Activated CD8-positive, alpha-beta memory T cell treated with anti-CD3 and anti-CD28 coated beads, Interleukin-2, amount 10 ng/mL, durations not matched to agents 7 days and 5 days (primary cell): ENCODE data around the gene POLR3E. TPM values are rescaled to one million over a fixed set of nuclear protein-coding genes. Genes with fewer than 3 reads are reported as not detected.
A peak's percentile ranks its signal among the peaks of the same experiment; 100 is the strongest.

Experiments used
- ATAC-seq: fragments of 150-1000 bp; cut with Tn5 transposase; one replicate; pipeline ENCODE4 v1.10.0; 2021; ENCODE audit warnings: moderate library complexity
- CTCF ChIA-PET: fragments of 350-600 bp; sonication (Branson Sonifier 250); formaldehyde crosslinking; loops from one replicate; lab custom pipeline; 2021; ENCODE audit warnings: antibody characterized with exemption; lab: Charles Lee
- DNase-seq: peaks from one replicate; pipeline ENCODE4 v3.0.0-alpha.2; 2020
- H3K27ac Mint-ChIP-seq: one replicate; pipeline ENCODE4 v1.8.0; 2021; ENCODE audit warnings: mild to moderate bottlenecking, mixed read lengths
- H3K27me3 Mint-ChIP-seq: one replicate; pipeline ENCODE4 v1.8.0; 2021; ENCODE audit warnings: mixed read lengths
- H3K36me3 Mint-ChIP-seq: one replicate; pipeline ENCODE4 v1.8.0; 2021; ENCODE audit warnings: mild to moderate bottlenecking, mixed read lengths
- H3K4me1 Mint-ChIP-seq: one replicate; pipeline ENCODE4 v1.8.0; 2021; ENCODE audit warnings: mixed read lengths
- H3K4me3 Mint-ChIP-seq: one replicate; pipeline ENCODE4 v1.8.0; 2021; ENCODE audit warnings: mild to moderate bottlenecking, moderate library complexity, mixed read lengths
- H3K9me3 Mint-ChIP-seq: one replicate; pipeline ENCODE4 v1.8.0; 2022; ENCODE audit warnings: low read depth, mixed read lengths
- total RNA-seq, 2 experiments: library from RNA; stranded (reverse); gene quantifications; one replicate each; pipeline ENCODE4 v1.2.3, GENCODE V29; 2021

Gene POLR3E
- total RNA-seq, 2 experiments from 2014 or later: 56.5 to 88.0 TPM

DNA sequence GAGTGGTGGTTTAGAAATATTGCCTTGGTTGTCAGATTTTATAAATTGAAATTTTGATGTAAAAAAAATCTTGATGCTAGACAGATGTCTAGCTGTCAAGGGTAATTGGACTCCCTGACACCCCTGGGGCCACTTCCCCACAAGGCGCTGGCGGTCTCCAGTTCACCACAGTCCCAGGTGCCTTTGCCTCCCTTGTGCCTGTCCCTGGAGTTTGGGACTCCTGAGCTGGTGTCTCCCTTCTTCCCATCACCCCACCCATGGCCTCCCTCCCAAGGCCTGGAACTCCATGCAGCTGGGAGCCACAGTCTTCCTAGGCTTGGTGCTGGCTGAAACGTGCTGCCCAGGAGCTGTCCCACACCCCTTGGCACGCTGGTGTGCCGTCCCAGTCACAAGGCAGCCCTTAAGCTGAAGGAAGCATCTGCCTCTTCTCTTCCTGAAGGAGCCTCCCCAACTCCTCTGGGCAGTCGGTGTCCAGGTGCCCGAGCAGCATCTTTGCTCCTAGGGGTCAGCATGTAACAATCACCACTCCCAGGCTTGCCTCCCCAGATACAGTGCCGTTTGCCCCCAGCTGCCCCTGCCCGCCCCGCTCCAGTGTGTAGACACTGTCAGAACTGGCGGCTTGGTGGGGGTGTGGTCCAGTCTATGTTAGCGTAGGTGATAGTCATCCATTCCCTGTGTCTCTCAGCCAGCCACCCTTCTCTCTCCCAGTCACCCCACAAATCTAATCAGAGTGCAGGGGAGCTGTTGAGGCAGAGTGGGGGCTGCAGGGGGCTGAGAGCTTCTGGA is 26.2 kb downstream of the POLR3E start:
- Mint-ChIP-seq H3K4me1 (peaks cover 2% of the 10 kb centered on the region), H3K9me3 (no peaks in the 10 kb centered on the region), H3K4me3 (no peak overlapping the region), H3K27ac (no peak overlapping the region), H3K36me3 (peaks cover 22% of the 10 kb centered on the region), H3K27me3 (no peaks in the 10 kb centered on the region)
- CTCF ChIA-PET: interaction anchor here (2.1 kb wide), 1 partner anchor 31 kb away, joined by 7 read pairs; no protein-coding TSS in a partner anchor
- ATAC-seq: no peak
- DNase-seq: peak; percentile 33

DNA sequence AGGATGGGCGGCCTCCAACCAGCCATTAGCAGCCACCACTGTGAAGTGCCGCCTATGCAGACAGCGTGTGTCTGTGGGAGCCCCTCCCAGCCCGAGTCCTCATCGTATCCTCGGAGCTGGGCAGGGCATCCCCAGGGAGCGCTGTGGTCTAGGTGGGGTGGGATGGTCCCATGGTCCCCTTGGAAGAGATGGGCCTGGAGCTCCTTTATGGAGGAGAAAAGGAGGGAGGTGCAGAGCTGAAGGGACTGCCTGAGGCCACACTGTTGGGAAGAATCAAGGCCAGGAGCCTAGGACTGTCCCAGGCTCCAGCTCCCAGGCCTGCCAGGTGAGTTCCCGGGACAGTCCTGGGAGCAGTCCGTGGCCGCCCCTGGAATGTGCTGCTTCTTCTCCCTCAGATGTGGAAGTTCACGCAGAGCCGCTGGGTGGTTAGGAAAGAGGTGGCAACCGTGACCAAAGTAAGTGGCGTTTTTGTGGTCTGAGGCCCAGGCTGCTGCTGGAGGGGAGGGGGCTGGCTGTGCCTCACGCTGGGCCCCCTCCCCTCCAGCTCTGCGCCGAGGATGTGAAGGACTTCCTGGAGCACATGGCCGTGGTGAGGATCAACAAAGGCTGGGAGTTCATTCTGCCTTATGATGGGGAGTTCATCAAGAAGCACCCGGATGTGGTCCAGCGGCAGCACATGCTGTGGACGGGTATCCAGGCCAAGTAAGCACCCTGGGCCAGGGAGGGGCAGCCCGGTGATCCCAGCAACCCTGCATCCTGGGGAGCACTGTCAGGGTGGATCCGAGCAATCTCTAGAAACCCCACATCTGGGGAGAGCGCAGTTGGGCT is 27.0 kb downstream of the POLR3E start:
- H3K36me3 Mint-ChIP-seq: peaks cover 20% of the 10 kb centered on the region
- H3K4me1 Mint-ChIP-seq: peaks cover 2% of the 10 kb centered on the region
- no peak for DNase-seq
- no peak overlapping the region for H3K27ac Mint-ChIP-seq
- H3K27me3 Mint-ChIP-seq: no peaks in the 10 kb centered on the region
- no peak for ATAC-seq
- CTCF ChIA-PET: interaction anchor here (2.1 kb wide), 1 partner anchor 30 kb away, joined by 7 read pairs; no protein-coding TSS in a partner anchor
- no peak overlapping the region for H3K4me3 Mint-ChIP-seq
- H3K9me3 Mint-ChIP-seq: no peaks in the 10 kb centered on the region

DNA sequence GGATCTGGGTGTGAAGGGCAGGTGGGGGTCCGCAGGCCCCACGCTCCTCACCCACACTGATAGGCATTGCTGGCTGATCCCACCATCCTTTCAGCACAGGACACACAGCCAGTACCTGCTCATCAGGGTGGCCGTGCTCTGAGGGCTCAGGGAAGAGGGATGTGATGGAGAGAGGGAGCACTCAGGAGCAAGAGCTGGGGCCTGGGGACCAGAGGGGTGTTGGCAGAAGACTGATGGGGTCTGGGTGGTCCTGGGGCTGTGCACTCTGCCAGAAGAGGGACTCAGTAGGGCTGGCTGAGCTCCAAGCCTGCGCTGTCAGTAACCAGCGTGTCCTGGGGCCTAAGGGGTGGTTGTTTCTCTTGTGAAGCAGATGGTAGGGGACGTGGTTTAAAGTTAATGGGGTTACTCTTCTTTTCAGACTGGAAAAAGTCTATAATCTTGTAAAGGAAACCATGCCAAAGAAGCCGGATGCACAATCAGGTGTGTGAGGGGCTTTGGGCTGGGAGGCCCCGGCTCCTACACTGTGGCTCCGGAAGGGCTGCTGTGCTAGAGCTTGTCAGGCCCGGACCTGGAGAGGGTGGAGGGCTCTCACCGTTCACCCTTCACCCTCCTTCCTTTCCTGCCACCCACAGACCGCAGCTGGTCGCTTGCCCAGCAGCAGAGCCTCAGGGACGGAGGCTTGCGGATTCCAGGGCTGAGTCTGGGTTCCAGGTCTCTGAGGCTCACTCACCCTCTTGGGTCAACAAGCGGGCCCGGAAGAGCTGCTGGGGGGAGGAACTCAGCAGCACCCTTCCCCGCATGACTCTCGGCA is 27.8 kb downstream of the POLR3E start:
- Mint-ChIP-seq H3K9me3 (no peaks in the 10 kb centered on the region), H3K27me3 (no peaks in the 10 kb centered on the region), H3K36me3 (peaks cover 16% of the 10 kb centered on the region), H3K27ac (no peak overlapping the region), H3K4me3 (no peak overlapping the region), H3K4me1 (peaks cover 2% of the 10 kb centered on the region)
- DNase-seq (peak; percentile 38), ATAC-seq (no peak)
- CTCF ChIA-PET: interaction anchor here (2.1 kb wide), 1 partner anchor 29 kb away, joined by 7 read pairs; no protein-coding TSS in a partner anchor

DNA sequence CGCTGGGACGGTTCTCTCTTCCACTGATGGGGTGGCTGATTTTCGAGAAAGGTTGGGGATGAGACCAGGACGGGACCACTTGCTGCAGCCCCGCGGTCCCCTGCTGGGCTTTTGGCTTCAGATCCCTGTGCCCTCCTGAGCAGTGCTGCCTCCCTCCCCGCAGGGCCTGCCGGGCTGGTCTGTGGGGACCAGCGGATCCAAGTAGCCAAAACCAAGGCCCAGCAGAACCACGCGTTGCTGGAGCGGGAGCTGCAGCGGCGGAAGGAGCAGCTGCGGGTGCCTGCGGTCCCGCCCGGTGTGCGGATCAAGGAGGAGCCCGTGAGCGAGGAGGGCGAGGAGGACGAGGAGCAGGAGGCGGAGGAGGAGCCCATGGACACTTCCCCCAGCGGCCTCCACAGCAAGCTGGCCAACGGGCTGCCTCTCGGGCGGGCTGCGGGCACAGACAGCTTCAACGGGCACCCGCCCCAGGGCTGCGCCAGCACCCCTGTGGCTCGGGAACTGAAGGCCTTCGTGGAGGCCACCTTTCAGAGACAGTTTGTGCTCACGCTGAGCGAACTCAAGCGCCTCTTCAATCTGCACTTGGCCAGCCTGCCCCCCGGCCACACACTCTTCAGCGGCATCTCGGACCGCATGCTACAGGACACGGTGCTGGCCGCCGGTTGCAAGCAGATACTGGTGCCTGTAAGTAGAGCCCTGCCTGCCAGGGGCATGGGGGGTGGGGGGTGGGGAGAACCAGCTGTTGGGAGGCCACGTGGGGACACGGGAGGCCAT is 28.6 kb downstream of the POLR3E start:
- no peaks in the 10 kb centered on the region for H3K9me3 Mint-ChIP-seq
- ATAC-seq: no peak
- H3K27me3 Mint-ChIP-seq: no peaks in the 10 kb centered on the region
- no peak overlapping the region for H3K27ac Mint-ChIP-seq
- CTCF ChIA-PET: no interaction called here
- DNase-seq: peak; percentile 36
- peaks cover 18% of the 10 kb centered on the region for H3K36me3 Mint-ChIP-seq
- H3K4me3 Mint-ChIP-seq: no peak overlapping the region
- peaks cover 2% of the 10 kb centered on the region for H3K4me1 Mint-ChIP-seq

DNA sequence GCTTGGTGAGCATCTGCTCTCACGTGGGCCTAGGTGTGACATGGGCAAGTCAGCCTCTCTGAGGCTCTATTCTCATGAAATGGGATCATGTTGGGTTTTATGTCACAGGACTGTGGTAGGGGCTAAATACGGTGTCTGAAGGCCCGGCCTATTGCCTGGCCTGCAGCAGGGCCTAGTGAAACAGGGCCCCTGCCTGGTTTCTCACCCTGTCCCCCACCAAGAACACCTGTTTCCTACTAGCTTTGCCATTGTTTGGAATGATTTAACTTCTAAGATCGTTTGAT is 29.1 kb downstream of the POLR3E start:
- peaks cover 1% of the 10 kb centered on the region for H3K4me1 Mint-ChIP-seq
- no peaks in the 10 kb centered on the region for H3K27me3 Mint-ChIP-seq
- ATAC-seq (no peak), DNase-seq (no peak)
- no peaks in the 10 kb centered on the region for H3K9me3 Mint-ChIP-seq
- CTCF ChIA-PET: interaction anchor here (0.6 kb wide), 1 partner anchor 111 kb away, joined by 3 read pairs; no protein-coding TSS in a partner anchor
- peaks cover 16% of the 10 kb centered on the region for H3K36me3 Mint-ChIP-seq
- H3K4me3 Mint-ChIP-seq: no peak overlapping the region
- H3K27ac Mint-ChIP-seq: peak overlapping the region; percentile 54

- no peak overlapping the region for H3K27ac Mint-ChIP-seq
- peaks cover 20% of the 10 kb centered on the region for H3K36me3 Mint-ChIP-seq
- no peak for ATAC-seq
- CTCF ChIA-PET: interaction anchor here (0.6 to 0.8 kb wide), 3 partner anchors 26 to 110 kb away, joined by 3 to 6 read pairs (median 3); no protein-coding TSS in a partner anchor
- H3K27me3 Mint-ChIP-seq: no peaks in the 10 kb centered on the region
- no peak overlapping the region for H3K4me3 Mint-ChIP-seq
- peak; percentile 28 for DNase-seq
- H3K4me1 Mint-ChIP-seq: no peaks in the 10 kb centered on the region
- H3K9me3 Mint-ChIP-seq: no peaks in the 10 kb centered on the region
Observed at GRCh38 chr16:22326771-22327445, 29.7 kb downstream of the POLR3E start.

GRCh38 chr16:22327446-22327775 is 30.2 kb downstream of the POLR3E start:
- Mint-ChIP-seq H3K4me1 (no peaks in the 10 kb centered on the region), H3K36me3 (peaks cover 25% of the 10 kb centered on the region), H3K27me3 (no peaks in the 10 kb centered on the region), H3K27ac (no peak overlapping the region), H3K4me3 (no peak overlapping the region), H3K9me3 (no peaks in the 10 kb centered on the region)
- ATAC-seq (no peak), DNase-seq (no peak)
- CTCF ChIA-PET: interaction anchor here (0.7 to 3.6 kb wide), 3 partner anchors 8 to 59 kb away, joined by 3 to 21 read pairs (median 6); no protein-coding TSS in a partner anchor

- no peaks in the 10 kb centered on the region for H3K4me1 Mint-ChIP-seq
- no peaks in the 10 kb centered on the region for H3K27me3 Mint-ChIP-seq
- CTCF ChIA-PET: interaction anchor here (3.6 kb wide), 1 partner anchor 8 kb away, joined by 21 read pairs; no protein-coding TSS in a partner anchor
- H3K9me3 Mint-ChIP-seq: no peaks in the 10 kb centered on the region
- no peak overlapping the region for H3K27ac Mint-ChIP-seq
- no peak overlapping the region for H3K4me3 Mint-ChIP-seq
- DNase-seq (no peak), ATAC-seq (no peak)
- peaks cover 28% of the 10 kb centered on the region for H3K36me3 Mint-ChIP-seq
Observed at GRCh38 chr16:22328081-22328725, 31.0 kb downstream of the POLR3E start.

DNA sequence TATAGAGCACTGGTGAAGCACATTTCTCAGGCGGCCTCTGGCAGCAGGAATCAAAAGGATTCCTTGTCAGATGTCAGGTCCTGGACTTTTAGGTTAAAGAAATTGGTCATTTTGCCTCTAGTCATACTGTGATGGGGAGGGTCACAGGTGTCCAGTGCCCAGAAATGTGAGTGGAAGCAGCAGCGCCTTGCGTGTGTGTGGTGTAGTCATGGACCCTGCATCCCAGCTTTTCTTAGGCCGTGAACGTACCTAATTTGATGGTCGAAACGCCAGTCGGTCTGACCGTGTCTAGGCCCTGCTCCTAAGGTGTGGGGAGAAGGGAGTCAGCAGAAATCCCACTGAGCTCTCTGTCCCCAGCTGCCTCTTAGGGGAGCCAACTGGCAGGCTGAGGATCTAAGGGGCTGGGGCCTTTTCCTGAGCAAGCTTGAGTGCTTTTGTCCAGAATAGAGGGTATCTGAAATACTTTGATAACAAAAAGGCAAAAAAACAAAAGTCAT is 32.0 kb downstream of the POLR3E start:
- H3K36me3 Mint-ChIP-seq: peaks cover 37% of the 10 kb centered on the region
- CTCF ChIA-PET: interaction anchor here (3.6 kb wide), 1 partner anchor 10 kb away, joined by 21 read pairs; no protein-coding TSS in a partner anchor
- DNase-seq: no peak
- H3K9me3 Mint-ChIP-seq: no peaks in the 10 kb centered on the region
- ATAC-seq: no peak
- no peak overlapping the region for H3K4me3 Mint-ChIP-seq
- no peaks in the 10 kb centered on the region for H3K4me1 Mint-ChIP-seq
- H3K27me3 Mint-ChIP-seq: no peaks in the 10 kb centered on the region
- no peak overlapping the region for H3K27ac Mint-ChIP-seq

- Mint-ChIP-seq H3K27me3 (no peaks in the 10 kb centered on the region), H3K4me1 (no peaks in the 10 kb centered on the region), H3K27ac (peak overlapping the region; percentile 63), H3K36me3 (peaks cover 48% of the 10 kb centered on the region), H3K9me3 (no peaks in the 10 kb centered on the region), H3K4me3 (no peak overlapping the region)
- no peak for ATAC-seq
- DNase-seq: no peak
- CTCF ChIA-PET: interaction anchor here (0.9 to 3.6 kb wide), 2 partner anchors 11 to 12 kb away, joined by 3 to 21 read pairs; no protein-coding TSS in a partner anchor
Observed at GRCh38 chr16:22330326-22330725, 33.1 kb downstream of the POLR3E start.

DNA sequence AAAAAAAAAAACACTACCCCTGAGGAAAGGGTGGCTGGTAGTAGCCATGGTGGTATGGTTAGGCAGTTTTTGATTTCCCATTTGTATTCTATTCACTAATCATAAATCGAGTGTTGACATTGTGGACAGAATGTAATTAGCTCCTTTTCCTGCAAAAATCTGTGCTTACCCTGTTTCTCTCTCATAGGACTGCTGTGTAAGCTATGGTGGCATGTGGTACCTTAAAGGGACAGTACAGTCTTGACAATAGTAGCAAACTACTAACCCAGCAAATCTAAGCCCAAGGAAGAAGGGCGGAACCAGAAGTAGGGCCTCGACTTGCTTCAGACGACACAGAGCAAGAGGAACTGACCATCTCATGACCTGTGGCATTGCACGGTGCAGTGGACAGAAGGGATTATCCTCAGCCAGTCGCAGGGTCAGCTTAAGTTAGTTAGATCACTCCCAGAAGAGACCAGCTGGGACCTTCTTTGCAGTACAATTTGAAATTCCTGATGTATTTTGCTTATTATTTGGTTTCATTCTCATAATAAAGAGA is 36.3 kb downstream of the POLR3E start:
- DNase-seq (no peak), ATAC-seq (no peak)
- peaks cover 6% of the 10 kb centered on the region for H3K4me1 Mint-ChIP-seq
- peaks cover 72% of the 10 kb centered on the region for H3K36me3 Mint-ChIP-seq
- CTCF ChIA-PET: interaction anchor here (1.0 to 1.9 kb wide), 2 partner anchors 12 to 14 kb away, joined by 3 to 4 read pairs; no protein-coding TSS in a partner anchor
- H3K27me3 Mint-ChIP-seq: no peaks in the 10 kb centered on the region
- H3K27ac Mint-ChIP-seq: no peak overlapping the region
- H3K4me3 Mint-ChIP-seq: no peak overlapping the region
- peaks cover 15% of the 10 kb centered on the region for H3K9me3 Mint-ChIP-seq
